ENCODE data around the gene AGMO. TPM values are rescaled to one million over a fixed set of nuclear protein-coding genes. Genes with fewer than 3 reads are reported as not detected.

Gene AGMO
- total RNA-seq, 1 donor from 2014 or later, result not detected

- Mint-ChIP-seq H3K36me3 (ENCODE audit: low read depth) (no peaks in the 10 kb centered on the region), H3K4me3 (no peak overlapping the region), H3K4me1 (no peaks in the 10 kb centered on the region), H3K27me3 (no peaks in the 10 kb centered on the region), H3K9me3 (peaks cover 4% of the 10 kb centered on the region), H3K27ac (no peak overlapping the region)
- DNase-seq, result no peak
- intact Hi-C loops (cut with micrococcal nuclease), result no loop called here
These were observed 85.3 kb downstream of the AGMO start for GRCh38 chr7:15476531-15476918.

GRCh38 chr7:15475808-15476530, 85.8 kb downstream of the AGMO start:
- no peak overlapping the region for H3K27ac Mint-ChIP-seq
- intact Hi-C loops (cut with micrococcal nuclease), result no loop called here
- no peaks in the 10 kb centered on the region for H3K27me3 Mint-ChIP-seq
- H3K4me3 Mint-ChIP-seq, result no peak overlapping the region
- H3K4me1 Mint-ChIP-seq, result no peaks in the 10 kb centered on the region
- no peaks in the 10 kb centered on the region for H3K36me3 Mint-ChIP-seq (ENCODE audit: low read depth)
- peaks cover 4% of the 10 kb centered on the region for H3K9me3 Mint-ChIP-seq
- no peak for DNase-seq

- DNase-seq, result no peak
- Mint-ChIP-seq H3K36me3 (ENCODE audit: low read depth) (no peaks in the 10 kb centered on the region), H3K27ac (no peak overlapping the region), H3K27me3 (no peaks in the 10 kb centered on the region), H3K4me1 (no peaks in the 10 kb centered on the region), H3K9me3 (no peaks in the 10 kb centered on the region), H3K4me3 (no peak overlapping the region)
- intact Hi-C loops (cut with micrococcal nuclease), result no loop called here
These were observed 90.2 kb downstream of the AGMO start for GRCh38 chr7:15471669-15471950.

GRCh38 chr7:15470825-15471668, 90.8 kb downstream of the AGMO start:
- Mint-ChIP-seq H3K9me3 (no peaks in the 10 kb centered on the region), H3K4me3 (no peak overlapping the region), H3K27ac (no peak overlapping the region), H3K36me3 (ENCODE audit: low read depth) (no peaks in the 10 kb centered on the region), H3K4me1 (no peaks in the 10 kb centered on the region), H3K27me3 (no peaks in the 10 kb centered on the region)
- DNase-seq, result no peak
- intact Hi-C loops (cut with micrococcal nuclease), result no loop called here

- Mint-ChIP-seq H3K27ac (no peak overlapping the region), H3K4me3 (no peak overlapping the region), H3K9me3 (no peaks in the 10 kb centered on the region), H3K27me3 (no peaks in the 10 kb centered on the region), H3K4me1 (no peaks in the 10 kb centered on the region), H3K36me3 (ENCODE audit: low read depth) (no peaks in the 10 kb centered on the region)
- intact Hi-C loops (cut with micrococcal nuclease), result no loop called here
- no peak for DNase-seq
These were observed 97.1 kb downstream of the AGMO start for GRCh38 chr7:15464667-15465121.

- no peak overlapping the region for H3K4me3 Mint-ChIP-seq
- DNase-seq, result no peak
- no peak overlapping the region for H3K27ac Mint-ChIP-seq
- no peaks in the 10 kb centered on the region for H3K36me3 Mint-ChIP-seq (ENCODE audit: low read depth)
- H3K27me3 Mint-ChIP-seq, result no peaks in the 10 kb centered on the region
- H3K9me3 Mint-ChIP-seq, result no peaks in the 10 kb centered on the region
- intact Hi-C loops (cut with micrococcal nuclease), result no loop called here
- no peaks in the 10 kb centered on the region for H3K4me1 Mint-ChIP-seq
These were observed 97.8 kb downstream of the AGMO start for GRCh38 chr7:15463801-15464666.

- Mint-ChIP-seq H3K27me3 (no peaks in the 10 kb centered on the region), H3K4me3 (no peak overlapping the region), H3K9me3 (no peaks in the 10 kb centered on the region), H3K4me1 (no peaks in the 10 kb centered on the region), H3K27ac (no peak overlapping the region), H3K36me3 (ENCODE audit: low read depth) (no peaks in the 10 kb centered on the region)
- DNase-seq, result no peak
- intact Hi-C loops (cut with micrococcal nuclease), result no loop called here
These were observed 99.0 kb downstream of the AGMO start for GRCh38 chr7:15462721-15463389.

GRCh38 chr7:15461576-15461975, 100.2 kb downstream of the AGMO start:
- Mint-ChIP-seq H3K4me3 (no peak overlapping the region), H3K27me3 (no peaks in the 10 kb centered on the region), H3K27ac (no peak overlapping the region), H3K4me1 (no peaks in the 10 kb centered on the region), H3K9me3 (no peaks in the 10 kb centered on the region), H3K36me3 (ENCODE audit: low read depth) (no peaks in the 10 kb centered on the region)
- DNase-seq, result no peak
- intact Hi-C loops (cut with micrococcal nuclease), result no loop called here

- Mint-ChIP-seq H3K4me3 (no peak overlapping the region), H3K4me1 (no peaks in the 10 kb centered on the region), H3K9me3 (no peaks in the 10 kb centered on the region), H3K36me3 (ENCODE audit: low read depth) (no peaks in the 10 kb centered on the region), H3K27ac (no peak overlapping the region), H3K27me3 (no peaks in the 10 kb centered on the region)
- intact Hi-C loops (cut with micrococcal nuclease), result no loop called here
- no peak for DNase-seq
These were observed 102.7 kb downstream of the AGMO start for GRCh38 chr7:15459018-15459615.

- Mint-ChIP-seq H3K9me3 (no peaks in the 10 kb centered on the region), H3K4me1 (no peaks in the 10 kb centered on the region), H3K36me3 (ENCODE audit: low read depth) (no peaks in the 10 kb centered on the region), H3K27ac (no peak overlapping the region), H3K27me3 (no peaks in the 10 kb centered on the region), H3K4me3 (no peak overlapping the region)
- intact Hi-C loops (cut with micrococcal nuclease), result no loop called here
- no peak for DNase-seq
These were observed 103.5 kb downstream of the AGMO start for GRCh38 chr7:15457990-15458955.

GRCh38 chr7:15452670-15453069, 109.1 kb downstream of the AGMO start:
- H3K36me3 Mint-ChIP-seq (ENCODE audit: low read depth), result no peaks in the 10 kb centered on the region
- H3K27me3 Mint-ChIP-seq, result no peaks in the 10 kb centered on the region
- no peaks in the 10 kb centered on the region for H3K9me3 Mint-ChIP-seq
- no peaks in the 10 kb centered on the region for H3K4me1 Mint-ChIP-seq
- no peak for DNase-seq
- intact Hi-C loops (cut with micrococcal nuclease), result no loop called here
- H3K4me3 Mint-ChIP-seq, result no peak overlapping the region
- H3K27ac Mint-ChIP-seq, result no peak overlapping the region

- Mint-ChIP-seq H3K36me3 (ENCODE audit: low read depth) (no peaks in the 10 kb centered on the region), H3K27ac (no peak overlapping the region), H3K4me1 (no peaks in the 10 kb centered on the region), H3K9me3 (peaks cover 4% of the 10 kb centered on the region), H3K27me3 (no peaks in the 10 kb centered on the region), H3K4me3 (no peak overlapping the region)
- intact Hi-C loops (cut with micrococcal nuclease), result no loop called here
- DNase-seq, result no peak
These were observed 115.1 kb downstream of the AGMO start for GRCh38 chr7:15446722-15447121.
